DOHH2 (cell line): ENCODE results near the gene BOD1L1.

ENCODE experiments used
- CTCF ChIP-seq: fragments of 200-600 bp; sonication (generic); IDR thresholded peaks from one replicate; pipeline ENCODE4 v1.5.1; 2014; ENCODE audit warnings: antibody characterized with exemption, mild to moderate bottlenecking, low read depth, low read length; ENCODE audit not compliant: poor library complexity, severe bottlenecking
- EZH2phosphoT487 ChIP-seq: fragments of 200-600 bp; sonication (generic); IDR thresholded peaks from 2 replicates; pipeline ENCODE4 v1.6.1; 2017; ENCODE audit warnings: borderline replicate concordance, mild to moderate bottlenecking, antibody characterized with exemption, low read length, moderate library complexity, mixed read lengths

GRCh38 chr4:13531625-13531998, 95.9 kb downstream of the BOD1L1 start:
- TF ChIP-seq CTCF (no peak), EZH2phosphoT487 (no peak)
